Measurements from ENCODE around the gene ZNF622.
"Not testable (repeated sequence)": the region's sequence is repeated elsewhere in the genome, so short reads cannot be mapped to it uniquely, and the experiment has no call there.

The ZNF622 gene

DNA sequence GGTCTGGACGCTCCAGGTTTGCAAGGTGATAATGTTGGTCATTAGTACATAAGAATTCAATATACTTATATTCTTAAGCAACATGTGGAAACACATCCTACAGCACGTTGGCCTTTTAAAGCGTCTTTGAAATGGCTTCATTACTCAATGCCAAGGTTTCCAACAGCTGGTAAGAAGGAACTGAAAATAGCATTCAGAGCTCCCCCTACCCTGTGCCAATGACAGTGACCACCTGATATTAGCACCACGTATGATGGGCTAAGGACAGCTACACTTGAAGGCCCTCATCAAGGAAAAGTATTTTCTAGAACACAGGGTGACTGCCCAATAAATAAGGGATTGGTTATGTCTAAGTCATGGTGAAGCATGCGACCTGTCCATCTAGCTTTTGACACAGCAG lies 9.9 kb downstream of the ZNF622 start:
- TF ChIP-seq, protein P1, sequence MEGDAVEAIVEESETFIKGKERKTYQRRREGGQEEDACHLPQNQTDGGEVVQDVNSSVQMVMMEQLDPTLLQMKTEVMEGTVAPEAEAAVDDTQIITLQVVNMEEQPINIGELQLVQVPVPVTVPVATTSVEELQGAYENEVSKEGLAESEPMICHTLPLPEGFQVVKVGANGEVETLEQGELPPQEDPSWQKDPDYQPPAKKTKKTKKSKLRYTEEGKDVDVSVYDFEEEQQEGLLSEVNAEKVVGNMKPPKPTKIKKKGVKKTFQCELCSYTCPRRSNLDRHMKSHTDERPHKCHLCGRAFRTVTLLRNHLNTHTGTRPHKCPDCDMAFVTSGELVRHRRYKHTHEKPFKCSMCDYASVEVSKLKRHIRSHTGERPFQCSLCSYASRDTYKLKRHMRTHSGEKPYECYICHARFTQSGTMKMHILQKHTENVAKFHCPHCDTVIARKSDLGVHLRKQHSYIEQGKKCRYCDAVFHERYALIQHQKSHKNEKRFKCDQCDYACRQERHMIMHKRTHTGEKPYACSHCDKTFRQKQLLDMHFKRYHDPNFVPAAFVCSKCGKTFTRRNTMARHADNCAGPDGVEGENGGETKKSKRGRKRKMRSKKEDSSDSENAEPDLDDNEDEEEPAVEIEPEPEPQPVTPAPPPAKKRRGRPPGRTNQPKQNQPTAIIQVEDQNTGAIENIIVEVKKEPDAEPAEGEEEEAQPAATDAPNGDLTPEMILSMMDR (IDR thresholded peaks at IDR 0.05; ENCODE audit: low read depth, low read length), result no peak
- no peak for DNase-seq (ENCODE audit: extremely low read depth, low read depth)

DNA sequence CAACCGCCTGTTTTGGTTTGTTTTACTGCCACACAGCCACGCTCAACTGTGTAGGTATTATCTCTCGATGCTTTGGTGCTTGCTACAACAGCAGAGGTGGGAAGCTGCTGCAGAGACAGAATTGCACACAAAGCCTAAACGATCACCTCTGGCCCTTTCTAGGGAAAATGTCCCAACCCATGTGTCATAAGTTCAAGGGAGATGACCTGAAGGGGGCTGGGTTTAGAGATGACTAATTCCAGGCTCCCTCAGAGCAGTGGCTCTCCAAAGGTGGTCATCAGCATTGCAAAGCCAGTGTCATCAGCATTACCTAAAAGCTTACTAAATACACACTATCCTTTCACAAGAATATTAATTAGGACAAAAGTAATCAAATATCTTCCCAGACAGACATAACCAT lies 10.9 kb downstream of the ZNF622 start:
- TF ChIP-seq, protein P1 (IDR thresholded peaks at IDR 0.05; ENCODE audit: low read depth, low read length), result no peak
- no peak for DNase-seq (ENCODE audit: extremely low read depth, low read depth)

DNA sequence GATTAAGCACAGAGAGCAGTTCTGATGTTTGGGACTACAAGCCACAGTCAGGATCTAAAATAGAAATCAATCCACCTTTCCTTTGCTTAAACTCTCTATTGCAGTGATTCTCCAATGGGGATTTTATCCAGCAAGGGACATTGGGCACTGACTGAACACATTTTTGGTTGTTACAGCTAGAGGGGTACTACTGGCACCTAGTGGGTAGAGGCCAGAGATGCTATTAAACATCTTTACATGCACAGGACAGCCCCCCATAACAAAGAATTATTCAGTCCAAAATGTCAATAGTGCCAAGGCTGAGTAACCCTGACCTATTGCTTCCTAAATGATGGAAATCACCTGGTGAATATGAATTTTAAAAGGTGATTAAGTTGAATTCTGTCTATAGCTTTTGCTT lies 12.0 kb downstream of the ZNF622 start:
- no peak for DNase-seq (ENCODE audit: extremely low read depth, low read depth)
- TF ChIP-seq, protein P1 (IDR thresholded peaks at IDR 0.05; ENCODE audit: low read depth, low read length), result no peak

DNA sequence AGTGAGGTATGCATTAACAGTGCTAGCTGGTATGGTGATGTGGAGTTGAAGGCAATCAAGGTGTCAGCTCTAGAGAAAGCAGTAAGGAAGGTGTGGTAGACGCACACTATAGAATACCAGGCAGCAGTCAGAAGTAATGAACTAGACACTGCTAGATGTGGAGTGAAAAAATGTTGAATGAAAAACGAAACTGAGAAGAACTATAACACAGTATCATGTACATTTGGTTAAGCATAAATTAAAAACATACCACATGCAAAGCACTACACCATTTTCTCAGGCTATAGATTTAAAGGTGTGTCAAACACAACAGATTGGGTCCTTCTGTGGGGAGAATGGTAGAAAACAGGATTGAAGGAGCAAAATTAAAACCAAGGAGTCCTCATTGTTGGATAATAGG lies 15.4 kb downstream of the ZNF622 start:
- no peak for DNase-seq (ENCODE audit: extremely low read depth, low read depth)
- TF ChIP-seq, protein P1 (IDR thresholded peaks at IDR 0.05; ENCODE audit: low read depth, low read length), result no peak

DNA sequence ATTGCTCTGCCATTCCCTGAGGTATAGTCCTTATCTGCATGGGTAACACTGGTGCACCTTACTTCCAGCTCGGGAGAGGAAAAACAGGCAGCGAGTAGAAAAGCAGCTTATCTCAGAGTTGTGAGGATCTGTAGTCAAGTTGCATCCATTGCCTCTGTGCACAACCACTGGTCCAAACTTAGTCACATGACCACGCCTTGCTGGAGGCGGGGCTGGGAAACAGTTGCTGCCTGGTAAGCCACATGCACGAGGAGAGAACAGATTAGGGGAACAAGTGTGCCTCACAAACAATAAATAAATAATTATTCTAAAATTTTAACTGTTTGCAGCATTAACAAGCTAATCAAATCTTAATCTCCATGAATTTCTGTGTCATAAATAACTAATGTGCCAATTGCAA lies 18.6 kb downstream of the ZNF622 start:
- no peak for DNase-seq (ENCODE audit: extremely low read depth, low read depth)
- TF ChIP-seq, protein P1 (IDR thresholded peaks at IDR 0.05; ENCODE audit: low read depth, low read length), result no peak

DNA sequence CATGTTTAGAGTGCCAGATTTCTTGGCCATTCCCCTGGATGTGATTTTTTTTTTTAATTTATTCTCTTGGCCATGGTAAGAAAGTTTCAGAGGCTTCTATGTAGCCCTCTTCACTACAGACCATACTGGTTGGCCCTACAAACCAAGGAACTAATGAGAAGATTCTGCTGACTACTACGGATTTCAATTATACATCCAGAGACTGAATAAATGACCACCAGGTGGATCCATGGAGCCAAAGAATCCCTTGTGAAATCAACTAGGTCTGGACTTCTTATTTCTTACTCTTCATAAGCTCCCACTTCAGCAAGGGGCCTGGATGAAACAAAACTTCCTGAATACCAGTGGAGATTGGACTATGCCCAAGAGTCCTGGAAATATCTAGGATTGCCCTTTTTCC lies 27.6 kb downstream of the ZNF622 start:
- DNase-seq (ENCODE audit: extremely low read depth, low read depth), result no peak
- TF ChIP-seq, protein P1 (IDR thresholded peaks at IDR 0.05; ENCODE audit: low read depth, low read length), result no peak

DNA sequence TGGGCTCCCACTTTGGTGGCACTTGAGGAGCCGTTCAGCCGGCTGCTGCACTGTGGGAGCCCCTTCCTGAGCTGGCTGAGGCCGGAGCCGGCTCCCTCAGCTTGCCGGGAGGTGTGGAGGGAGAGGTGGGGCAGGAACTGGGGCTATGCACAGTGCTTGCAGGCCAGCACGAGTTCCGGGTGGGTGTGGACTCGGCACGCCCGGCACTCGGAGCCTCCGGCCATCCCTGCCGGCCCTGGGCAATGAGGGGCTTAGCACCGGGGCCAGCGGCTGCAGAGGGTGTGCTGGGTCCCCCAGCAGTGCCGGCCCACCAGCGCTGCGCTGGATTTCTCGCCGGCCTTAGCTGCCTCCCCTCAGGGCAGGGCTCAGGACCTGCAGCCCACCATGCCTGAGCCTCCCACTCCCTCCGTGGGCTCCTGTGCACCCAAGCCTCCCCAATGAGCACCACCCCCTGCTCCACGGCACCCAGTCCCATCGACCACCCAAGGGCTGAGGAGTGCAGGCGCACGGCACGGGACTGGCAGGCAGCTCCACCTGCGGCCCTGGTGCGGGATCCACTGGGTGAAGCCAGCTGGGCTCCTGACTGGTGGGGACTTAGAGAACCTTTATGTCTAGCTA lies 29.4 kb downstream of the ZNF622 start:
- not testable (repeated sequence) for DNase-seq (ENCODE audit: extremely low read depth, low read depth)

DNA sequence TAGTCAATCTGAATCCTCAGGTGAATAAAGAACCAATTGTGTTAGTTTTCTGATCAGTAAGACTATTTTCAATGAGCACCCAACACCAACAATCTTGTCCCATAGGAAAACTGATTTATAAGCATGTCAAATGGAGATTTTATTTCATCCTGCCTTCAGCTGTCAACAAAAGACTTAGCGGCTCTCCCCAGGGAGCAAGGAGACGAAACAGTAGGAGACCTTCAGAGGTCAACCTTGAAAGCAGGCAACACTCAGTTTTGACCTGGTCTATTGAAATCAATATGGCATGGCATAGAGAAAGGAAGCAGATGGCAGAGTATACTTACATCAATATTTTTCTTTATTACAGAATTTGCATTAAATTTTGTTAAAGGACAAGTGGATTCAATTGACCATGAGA lies 34.1 kb downstream of the ZNF622 start:
- TF ChIP-seq, protein P1 (IDR thresholded peaks at IDR 0.05; ENCODE audit: low read depth, low read length), result no peak
- DNase-seq (ENCODE audit: extremely low read depth, low read depth), result no peak

Data from AG09319 (cell line).